ENCODE results near the gene COQ9. TPM values are rescaled to one million over a fixed set of nuclear protein-coding genes. Genes with fewer than 3 reads are reported as not detected.

COQ9 gene
- total and polyA plus RNA-seq, 2 donors = 42.4 to 67.5 TPM

GRCh38 chr16:57501492-57501891 is 54.2 kb downstream of the COQ9 start:
- WGBS = 84% methylated on average over 7 of the region's 7 CpGs
- no peak overlapping the region for H3K27ac ChIP-seq (ENCODE audit: low read depth in 1 of 2, low read length in 1 of 2)

DNA sequence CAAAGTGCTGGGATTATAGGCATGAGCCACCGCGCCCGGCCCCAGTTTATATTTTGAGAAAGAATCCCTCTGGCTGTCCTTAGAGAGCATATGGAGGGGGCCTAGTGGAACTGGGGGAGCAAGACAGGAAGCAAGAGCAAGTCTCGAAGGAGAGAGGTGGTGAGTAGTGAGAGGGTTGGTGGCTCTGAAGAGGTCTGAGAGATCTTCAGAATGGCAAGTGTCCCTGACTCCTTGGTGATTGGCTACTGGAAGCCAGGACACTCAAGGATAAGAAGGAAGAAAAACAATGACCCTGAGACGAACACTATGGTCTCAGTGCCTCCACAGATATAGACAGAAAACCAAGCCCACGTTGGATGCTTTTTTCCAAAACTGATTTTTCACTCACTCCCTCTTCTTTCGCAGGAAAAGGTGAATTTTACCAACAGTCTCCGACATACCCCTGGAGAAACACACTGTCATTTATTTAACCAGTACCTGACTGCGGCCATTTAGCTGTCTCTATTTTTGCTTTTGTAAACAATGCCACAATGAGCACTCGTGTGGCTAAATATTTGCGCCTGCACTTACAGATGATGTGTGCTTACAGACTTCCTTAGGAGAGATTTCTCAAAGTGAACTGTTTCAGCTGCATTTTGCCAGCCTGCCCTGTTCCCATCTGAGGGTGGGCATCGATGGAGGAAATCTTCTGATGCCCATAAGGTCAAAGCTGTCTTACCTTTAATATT is 54.9 kb downstream of the COQ9 start:
- H3K4me1 ChIP-seq (ENCODE audit: control insufficient read depth in 2 of 2, insufficient read depth in 2 of 2, low read length in 2 of 2) = peaks cover 0 to 15% of the 10 kb centered on the region in 2 donors
- H3K36me3 ChIP-seq (ENCODE audit: control insufficient read depth in 2 of 2, insufficient read depth in 2 of 2, low read length in 1 of 2) = no peaks in the 10 kb centered on the region
- WGBS = 97% methylated on average over 12 of the region's 12 CpGs
- H3K9me3 ChIP-seq (ENCODE audit: control insufficient read depth in 2 of 2, insufficient read depth in 1 of 2, low read length in 1 of 2) = no peaks in the 10 kb centered on the region
- DNase-seq (ENCODE audit: low read depth in 6 of 9, low spot score in 9 of 9) = no peak
- H3K27me3 ChIP-seq (ENCODE audit: control insufficient read depth in 2 of 2, insufficient read depth in 1 of 2, low read length in 1 of 2) = no peaks in the 10 kb centered on the region
- no peak overlapping the region for H3K27ac ChIP-seq (ENCODE audit: low read depth in 1 of 2, low read length in 1 of 2)
- no peak overlapping the region for H3K4me3 ChIP-seq (ENCODE audit: low read length in 2 of 2)

More at GRCh38 chr16:57501492-57501891, 54.2 kb downstream of the COQ9 start:
- DNase-seq (ENCODE audit: low read depth in 6 of 9, low spot score in 9 of 9) = no peak
- no peaks in the 10 kb centered on the region for H3K9me3 ChIP-seq (ENCODE audit: control insufficient read depth in 2 of 2, insufficient read depth in 1 of 2, low read length in 1 of 2)
- no peaks in the 10 kb centered on the region for H3K27me3 ChIP-seq (ENCODE audit: control insufficient read depth in 2 of 2, insufficient read depth in 1 of 2, low read length in 1 of 2)
- H3K4me3 ChIP-seq (ENCODE audit: low read length in 2 of 2) = no peak overlapping the region
- no peaks in the 10 kb centered on the region for H3K36me3 ChIP-seq (ENCODE audit: control insufficient read depth in 2 of 2, insufficient read depth in 2 of 2, low read length in 1 of 2)
- H3K4me1 ChIP-seq (ENCODE audit: control insufficient read depth in 2 of 2, insufficient read depth in 2 of 2, low read length in 2 of 2) = peaks cover 0 to 15% of the 10 kb centered on the region in 2 donors

DNA sequence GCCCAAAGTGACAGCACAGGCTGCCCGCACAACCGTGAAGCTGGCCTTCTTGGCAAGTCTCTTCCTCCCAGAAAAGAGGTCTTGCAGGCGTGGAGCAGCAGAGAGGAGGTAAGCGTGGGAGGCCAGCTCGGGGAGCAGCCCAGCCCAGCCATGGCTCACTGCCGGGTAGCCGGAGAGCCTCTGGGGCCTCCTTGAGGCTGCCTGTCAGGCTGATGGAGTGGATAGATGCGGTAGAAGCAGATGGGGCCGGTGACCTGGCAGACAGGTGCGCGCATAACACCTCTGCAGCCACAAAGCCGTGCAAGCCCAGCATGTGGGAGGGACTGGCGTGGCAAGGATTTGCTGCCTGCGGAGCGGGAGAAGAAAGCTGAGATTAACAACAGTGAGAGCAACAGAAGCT is 56.1 kb downstream of the COQ9 start:
- Histone ChIP-seq H3K4me3 (ENCODE audit: low read length in 2 of 2) (no peak overlapping the region), H3K9me3 (ENCODE audit: control insufficient read depth in 2 of 2, insufficient read depth in 1 of 2, low read length in 1 of 2) (no peaks in the 10 kb centered on the region), H3K4me1 (ENCODE audit: control insufficient read depth in 2 of 2, insufficient read depth in 2 of 2, low read length in 2 of 2) (peaks cover 0 to 15% of the 10 kb centered on the region in 2 donors), H3K27ac (ENCODE audit: low read depth in 1 of 2, low read length in 1 of 2) (no peak overlapping the region), H3K27me3 (ENCODE audit: control insufficient read depth in 2 of 2, insufficient read depth in 1 of 2, low read length in 1 of 2) (no peaks in the 10 kb centered on the region), H3K36me3 (ENCODE audit: control insufficient read depth in 2 of 2, insufficient read depth in 2 of 2, low read length in 1 of 2) (no peaks in the 10 kb centered on the region)
- no peak for DNase-seq (ENCODE audit: low read depth in 6 of 9, low spot score in 9 of 9)
- WGBS = 92% methylated on average over 15 of the region's 15 CpGs

GRCh38 chr16:57504001-57504400 is 56.7 kb downstream of the COQ9 start:
- DNase-seq (ENCODE audit: low read depth in 6 of 9, low spot score in 9 of 9) = no peak
- 97% methylated on average over 6 of the region's 6 CpGs for WGBS
- Histone ChIP-seq H3K4me1 (ENCODE audit: control insufficient read depth in 2 of 2, insufficient read depth in 2 of 2, low read length in 2 of 2) (peaks cover 0 to 15% of the 10 kb centered on the region in 2 donors), H3K4me3 (ENCODE audit: low read length in 2 of 2) (no peak overlapping the region), H3K36me3 (ENCODE audit: control insufficient read depth in 2 of 2, insufficient read depth in 2 of 2, low read length in 1 of 2) (no peaks in the 10 kb centered on the region), H3K27ac (ENCODE audit: low read depth in 1 of 2, low read length in 1 of 2) (no peak overlapping the region), H3K27me3 (ENCODE audit: control insufficient read depth in 2 of 2, insufficient read depth in 1 of 2, low read length in 1 of 2) (no peaks in the 10 kb centered on the region), H3K9me3 (ENCODE audit: control insufficient read depth in 2 of 2, insufficient read depth in 1 of 2, low read length in 1 of 2) (no peaks in the 10 kb centered on the region)

DNA sequence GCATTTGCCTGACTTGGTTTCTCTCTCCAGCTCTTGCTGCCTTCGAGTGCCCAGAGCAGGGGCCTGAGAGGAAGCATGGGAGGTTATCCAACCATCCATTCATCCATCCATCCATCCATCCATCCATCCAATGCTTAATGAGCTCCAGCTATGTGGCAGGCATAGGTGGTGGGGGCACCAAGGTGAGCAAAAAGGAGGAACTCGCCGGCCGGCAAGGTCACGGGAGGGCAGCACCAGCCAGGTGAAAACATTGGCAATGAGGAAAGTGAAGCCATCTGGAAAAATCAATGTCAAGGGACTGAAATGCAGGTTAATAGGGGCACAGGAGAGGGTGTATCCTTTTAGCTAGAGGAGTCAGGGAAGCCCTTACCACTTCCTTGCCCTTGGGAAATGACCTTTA is 57.2 kb downstream of the COQ9 start:
- peaks cover 0 to 15% of the 10 kb centered on the region in 2 donors for H3K4me1 ChIP-seq (ENCODE audit: control insufficient read depth in 2 of 2, insufficient read depth in 2 of 2, low read length in 2 of 2)
- no peaks in the 10 kb centered on the region for H3K36me3 ChIP-seq (ENCODE audit: control insufficient read depth in 2 of 2, insufficient read depth in 2 of 2, low read length in 1 of 2)
- H3K4me3 ChIP-seq (ENCODE audit: low read length in 2 of 2) = no peak overlapping the region
- H3K27me3 ChIP-seq (ENCODE audit: control insufficient read depth in 2 of 2, insufficient read depth in 1 of 2, low read length in 1 of 2) = no peaks in the 10 kb centered on the region
- DNase-seq (ENCODE audit: low read depth in 6 of 9, low spot score in 9 of 9) = no peak
- WGBS = 96% methylated on average over 5 of the region's 5 CpGs
- no peaks in the 10 kb centered on the region for H3K9me3 ChIP-seq (ENCODE audit: control insufficient read depth in 2 of 2, insufficient read depth in 1 of 2, low read length in 1 of 2)
- no peak overlapping the region for H3K27ac ChIP-seq (ENCODE audit: low read depth in 1 of 2, low read length in 1 of 2)

- Histone ChIP-seq H3K4me1 (ENCODE audit: control insufficient read depth in 2 of 2, insufficient read depth in 2 of 2, low read length in 2 of 2) (peaks cover 0 to 12% of the 10 kb centered on the region in 2 donors), H3K27me3 (ENCODE audit: control insufficient read depth in 2 of 2, insufficient read depth in 1 of 2, low read length in 1 of 2) (no peaks in the 10 kb centered on the region), H3K9me3 (ENCODE audit: control insufficient read depth in 2 of 2, insufficient read depth in 1 of 2, low read length in 1 of 2) (no peaks in the 10 kb centered on the region), H3K36me3 (ENCODE audit: control insufficient read depth in 2 of 2, insufficient read depth in 2 of 2, low read length in 1 of 2) (no peaks in the 10 kb centered on the region), H3K27ac (ENCODE audit: low read depth in 1 of 2, low read length in 1 of 2) (no peak overlapping the region), H3K4me3 (ENCODE audit: low read length in 2 of 2) (no peak overlapping the region)
- 89% methylated on average over 6 of the region's 6 CpGs for WGBS
- DNase-seq (ENCODE audit: low read depth in 6 of 9, low spot score in 9 of 9) = no peak
These were observed 57.9 kb downstream of the COQ9 start for GRCh38 chr16:57505169-57505568.

GRCh38 chr16:57507136-57508034 is 60.1 kb downstream of the COQ9 start:
- Histone ChIP-seq H3K9me3 (ENCODE audit: control insufficient read depth in 2 of 2, insufficient read depth in 1 of 2, low read length in 1 of 2) (no peaks in the 10 kb centered on the region), H3K27ac (ENCODE audit: low read depth in 1 of 2, low read length in 1 of 2) (no peak overlapping the region), H3K4me1 (ENCODE audit: control insufficient read depth in 2 of 2, insufficient read depth in 2 of 2, low read length in 2 of 2) (peaks cover 0 to 3% of the 10 kb centered on the region in 2 donors), H3K36me3 (ENCODE audit: control insufficient read depth in 2 of 2, insufficient read depth in 2 of 2, low read length in 1 of 2) (peaks cover 0 to 4% of the 10 kb centered on the region in 2 donors), H3K27me3 (ENCODE audit: control insufficient read depth in 2 of 2, insufficient read depth in 1 of 2, low read length in 1 of 2) (no peaks in the 10 kb centered on the region), H3K4me3 (ENCODE audit: low read length in 2 of 2) (no peak overlapping the region)
- no peak for DNase-seq (ENCODE audit: low read depth in 6 of 9, low spot score in 9 of 9)
- WGBS = 87% methylated on average over 13 of the region's 13 CpGs

DNA sequence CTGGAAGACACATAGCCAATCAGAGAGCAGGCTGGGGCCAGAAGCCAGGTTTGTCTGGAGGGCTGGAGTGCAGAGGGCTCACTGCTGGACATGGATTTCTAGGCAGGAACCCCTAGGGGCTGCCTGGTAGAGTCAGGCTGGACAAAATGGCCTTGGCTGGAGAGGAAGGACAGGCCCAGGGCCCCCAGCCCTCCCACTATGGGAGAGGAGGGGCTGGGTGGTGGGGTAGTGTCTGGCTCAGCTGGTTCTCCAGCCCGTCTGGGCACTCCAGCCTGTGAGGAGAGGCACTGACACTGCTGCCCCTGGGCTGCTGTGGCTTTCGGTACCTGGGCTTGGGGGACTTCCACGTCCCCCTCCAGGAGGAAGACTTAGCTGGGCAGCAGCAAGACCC is 60.8 kb downstream of the COQ9 start:
- DNase-seq (ENCODE audit: low read depth in 6 of 9, low spot score in 9 of 9) = no peak
- Histone ChIP-seq H3K4me3 (ENCODE audit: low read length in 2 of 2) (no peak overlapping the region), H3K4me1 (ENCODE audit: control insufficient read depth in 2 of 2, insufficient read depth in 2 of 2, low read length in 2 of 2) (peaks cover 0 to 3% of the 10 kb centered on the region in 2 donors), H3K36me3 (ENCODE audit: control insufficient read depth in 2 of 2, insufficient read depth in 2 of 2, low read length in 1 of 2) (peaks cover 5 to 9% of the 10 kb centered on the region in 2 donors), H3K27me3 (ENCODE audit: control insufficient read depth in 2 of 2, insufficient read depth in 1 of 2, low read length in 1 of 2) (no peaks in the 10 kb centered on the region), H3K9me3 (ENCODE audit: control insufficient read depth in 2 of 2, insufficient read depth in 1 of 2, low read length in 1 of 2) (no peaks in the 10 kb centered on the region), H3K27ac (ENCODE audit: low read depth in 1 of 2, low read length in 1 of 2) (no peak overlapping the region)
- WGBS = 91% methylated on average over 3 of the region's 3 CpGs

Data from thymus (tissue), 11 donors.